ENCODE results near the gene AGTRAP.

The AGTRAP gene

DNA sequence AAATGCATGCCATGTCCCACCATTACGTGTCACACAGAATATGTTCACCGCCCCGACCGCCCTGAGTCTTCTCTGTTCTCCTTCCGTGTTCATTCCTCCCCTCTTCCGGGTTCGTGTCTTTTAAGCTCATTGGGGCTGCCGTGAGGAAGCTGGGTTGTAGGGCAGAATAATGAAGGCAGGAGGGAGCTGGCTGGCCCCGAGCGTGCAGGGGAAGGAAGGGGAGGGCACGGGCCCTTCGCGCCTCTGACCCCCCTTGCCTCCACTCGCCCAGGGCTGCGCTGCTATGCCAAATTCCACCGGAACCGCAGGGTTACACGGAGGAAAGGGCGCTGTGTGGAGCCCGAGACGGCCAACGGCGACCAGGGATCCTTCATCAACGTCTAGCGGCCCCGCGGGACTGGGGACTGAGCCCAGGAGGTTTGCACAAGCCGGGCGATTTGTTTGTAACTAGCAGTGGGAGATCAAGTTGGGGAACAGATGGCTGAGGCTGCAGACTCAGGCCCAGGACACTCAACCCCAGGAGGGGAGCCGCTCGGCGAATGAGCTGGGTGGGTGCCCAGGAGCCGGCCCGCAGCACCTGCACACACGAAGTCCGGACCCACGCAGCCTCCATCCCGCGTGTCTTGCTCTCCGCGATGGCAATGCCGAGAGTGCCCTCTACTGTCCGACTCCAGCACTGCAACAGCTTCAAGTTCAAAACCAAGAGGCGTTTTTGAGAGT, 16.5 kb upstream of the AGTRAP start:
- peak; percentile 47 for DNase-seq
- in situ Hi-C loops (cut with HindIII; ENCODE audit: low pct_ligation_motif_present, low sequenced_read_pairs): no loop called here
- Histone ChIP-seq H3K36me3 (replicated peaks) (no peaks in the 10 kb centered on the region), H3K27me3 (replicated peaks) (no peaks in the 10 kb centered on the region), H3K27ac (no peak overlapping the region), H3K4me3 (ENCODE audit: low read depth, low read length) (peak overlapping the region; percentile 26)
- TF ChIP-seq CTCF (IDR thresholded peaks at IDR 0.05; ENCODE audit: low read depth, low read length, missing control alignments): peak; percentile 98

GRCh38 chr1:11720033-11720376, 15.9 kb upstream of the AGTRAP start:
- in situ Hi-C loops (cut with HindIII; ENCODE audit: low pct_ligation_motif_present, low sequenced_read_pairs): no loop called here
- no peak for DNase-seq
- TF ChIP-seq CTCF (IDR thresholded peaks at IDR 0.05; ENCODE audit: low read depth, low read length, missing control alignments): no peak
- Histone ChIP-seq H3K4me3 (ENCODE audit: low read depth, low read length) (no peak overlapping the region), H3K27ac (no peak overlapping the region), H3K27me3 (replicated peaks) (no peaks in the 10 kb centered on the region), H3K36me3 (replicated peaks) (no peaks in the 10 kb centered on the region)

DNA sequence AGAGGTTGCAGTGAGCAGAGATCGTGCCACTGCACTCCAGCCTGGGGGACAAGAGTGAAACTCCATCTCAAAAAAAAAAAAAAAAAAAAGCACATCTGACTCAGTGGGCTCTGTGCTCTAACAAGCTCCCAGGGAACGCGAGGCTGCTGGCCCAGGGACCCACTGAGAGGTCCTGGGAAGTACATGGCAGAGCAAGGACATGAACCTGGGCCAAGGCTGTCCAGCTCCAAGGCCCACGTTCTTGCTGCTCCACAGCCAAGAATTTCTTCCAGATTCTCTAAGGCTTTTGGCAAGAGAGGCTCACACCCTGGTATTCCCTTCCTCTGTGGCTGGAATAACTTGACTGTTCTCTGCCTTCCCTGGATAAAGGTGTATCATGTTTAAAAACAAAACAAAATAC, 15.4 kb upstream of the AGTRAP start:
- H3K27ac ChIP-seq: no peak overlapping the region
- no peaks in the 10 kb centered on the region for H3K27me3 ChIP-seq (replicated peaks)
- DNase-seq: no peak
- no peak overlapping the region for H3K4me3 ChIP-seq (ENCODE audit: low read depth, low read length)
- in situ Hi-C loops (cut with HindIII; ENCODE audit: low pct_ligation_motif_present, low sequenced_read_pairs): no loop called here
- no peak for TF ChIP-seq CTCF (IDR thresholded peaks at IDR 0.05; ENCODE audit: low read depth, low read length, missing control alignments)
- H3K36me3 ChIP-seq (replicated peaks): no peaks in the 10 kb centered on the region

DNA sequence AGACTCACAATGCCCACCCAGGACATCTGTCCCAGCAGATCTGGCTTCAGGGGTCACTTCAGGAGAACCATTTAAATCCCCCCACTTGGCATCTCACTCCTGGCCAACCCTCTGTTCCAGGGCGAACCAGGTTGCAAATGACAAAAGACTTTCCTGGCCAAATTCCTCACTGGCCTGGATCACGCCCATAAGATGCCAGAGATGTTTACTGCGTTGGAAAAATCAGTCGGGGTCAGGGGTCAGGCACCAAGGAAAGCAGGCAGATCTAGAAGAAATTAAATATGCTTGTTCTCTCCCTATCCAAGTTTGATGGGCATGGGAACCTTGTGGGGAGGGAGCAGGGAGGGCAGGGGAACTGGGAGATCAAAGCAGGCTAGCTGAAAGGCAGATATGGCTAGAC, 14.6 kb upstream of the AGTRAP start:
- in situ Hi-C loops (cut with HindIII; ENCODE audit: low pct_ligation_motif_present, low sequenced_read_pairs): no loop called here
- Histone ChIP-seq H3K27me3 (replicated peaks) (no peaks in the 10 kb centered on the region), H3K27ac (no peak overlapping the region), H3K36me3 (replicated peaks) (no peaks in the 10 kb centered on the region), H3K4me3 (ENCODE audit: low read depth, low read length) (no peak overlapping the region)
- no peak for TF ChIP-seq CTCF (IDR thresholded peaks at IDR 0.05; ENCODE audit: low read depth, low read length, missing control alignments)
- DNase-seq: no peak

GRCh38 chr1:11722538-11722937, 13.4 kb upstream of the AGTRAP start:
- no peak for DNase-seq
- Histone ChIP-seq H3K36me3 (replicated peaks) (no peaks in the 10 kb centered on the region), H3K27ac (no peak overlapping the region), H3K27me3 (replicated peaks) (no peaks in the 10 kb centered on the region), H3K4me3 (ENCODE audit: low read depth, low read length) (no peak overlapping the region)
- no peak for TF ChIP-seq CTCF (IDR thresholded peaks at IDR 0.05; ENCODE audit: low read depth, low read length, missing control alignments)
- in situ Hi-C loops (cut with HindIII; ENCODE audit: low pct_ligation_motif_present, low sequenced_read_pairs): no loop called here

- Histone ChIP-seq H3K4me3 (ENCODE audit: low read depth, low read length) (no peak overlapping the region), H3K36me3 (replicated peaks) (no peaks in the 10 kb centered on the region), H3K27ac (no peak overlapping the region), H3K27me3 (replicated peaks) (no peaks in the 10 kb centered on the region)
- in situ Hi-C loops (cut with HindIII; ENCODE audit: low pct_ligation_motif_present, low sequenced_read_pairs): no loop called here
- DNase-seq: no peak
- no peak for TF ChIP-seq CTCF (IDR thresholded peaks at IDR 0.05; ENCODE audit: low read depth, low read length, missing control alignments)
Measured at GRCh38 chr1:11725616-11726015, 10.3 kb upstream of the AGTRAP start.

Measured in brain microvascular endothelial cell (primary cell).